ENCODE data around the gene TXNDC11.

GRCh38 chr16:11727796-11728543 lies 14.7 kb downstream of the TXNDC11 start:
- TF ChIP-seq CTCF (conservative IDR thresholded peaks at IDR 0.05; ENCODE audit: low read depth, low read length) (no peak), EZH2 (IDR thresholded peaks at IDR 0.05; ENCODE audit: borderline replicate concordance, low read depth, low read length, poor library complexity, severe bottlenecking) (no peak)
